ENCODE measurements around the gene PRPH.
"Not testable (repeated sequence)": the region's sequence is repeated elsewhere in the genome, so short reads cannot be mapped to it uniquely, and the experiment has no call there.

PRPH gene

DNA sequence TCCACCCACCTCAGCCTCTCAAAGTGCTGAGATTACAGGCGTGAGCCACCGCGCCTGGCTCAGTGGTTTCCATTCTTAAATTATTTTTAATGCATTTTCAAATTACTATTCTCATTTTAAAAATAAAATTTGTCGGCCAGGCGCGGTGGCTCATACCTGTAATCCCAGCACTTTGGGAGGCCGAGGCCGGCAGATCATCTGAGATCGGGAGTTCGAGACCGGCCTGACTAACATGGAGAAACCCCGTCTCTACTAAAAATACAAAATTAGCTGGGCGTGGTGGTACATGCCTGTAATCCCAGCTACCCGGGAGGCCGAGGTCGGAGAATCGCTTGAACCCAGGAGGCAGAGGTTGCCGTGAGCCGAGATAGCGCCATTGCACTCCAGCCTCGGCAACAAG, 38.8 kb downstream of the PRPH start:
- FAIRE-seq: not testable (repeated sequence)

- no peak for FAIRE-seq
Observed at GRCh38 chr12:49334226-49334625, 39.3 kb downstream of the PRPH start.

GRCh38 chr12:49334681-49335080, 39.7 kb downstream of the PRPH start:
- FAIRE-seq: no peak

- no peak for FAIRE-seq
Observed at GRCh38 chr12:49335118-49335954, 40.4 kb downstream of the PRPH start.

- no peak for FAIRE-seq
Observed at GRCh38 chr12:49335955-49336644, 41.2 kb downstream of the PRPH start.

DNA sequence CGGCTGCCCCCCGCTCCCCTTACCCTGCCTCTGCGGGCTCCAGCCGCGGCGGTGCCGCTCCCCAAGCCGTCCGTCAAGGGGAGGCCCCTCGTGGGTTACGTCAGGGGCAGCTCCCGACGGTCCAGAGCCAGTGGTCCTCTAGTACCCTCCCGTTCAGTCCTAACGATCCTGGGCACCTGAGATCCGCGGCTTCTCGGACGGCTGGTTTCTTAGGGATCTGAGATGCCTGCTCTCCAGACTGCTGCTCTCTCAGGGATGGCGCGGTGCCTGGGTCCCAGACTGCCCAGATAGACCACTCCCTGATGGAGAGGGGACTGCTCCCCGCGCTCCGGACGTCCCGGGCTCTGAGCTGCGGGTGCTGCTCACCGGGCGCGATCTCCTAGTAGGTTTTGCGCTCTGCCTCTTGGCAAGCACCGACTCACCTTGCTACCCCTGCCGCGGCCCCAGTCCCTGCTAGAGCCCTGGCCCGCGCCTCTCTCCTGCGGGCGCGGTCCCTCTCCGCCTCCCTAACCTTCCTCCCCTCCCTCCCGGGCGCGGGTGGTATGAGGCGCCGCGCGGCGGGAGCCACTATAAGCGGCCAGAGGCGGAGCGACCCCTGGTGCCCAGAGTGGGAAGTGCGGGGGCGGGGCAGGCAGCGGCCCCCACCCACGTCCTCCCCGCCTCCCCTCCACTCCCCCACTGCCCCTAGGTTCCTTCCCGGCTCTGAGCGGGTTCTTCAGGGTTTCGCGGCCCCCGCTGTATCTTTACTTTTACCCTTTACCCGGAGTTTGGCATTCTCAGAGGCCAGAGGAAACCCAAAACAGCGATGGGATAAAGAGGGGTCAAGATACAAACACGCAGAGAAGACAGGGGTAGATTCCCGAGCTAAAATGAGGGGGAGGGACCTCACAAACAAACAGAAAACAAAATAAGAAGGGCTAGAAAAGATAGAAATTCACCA, 42.0 kb downstream of the PRPH start, which contains the start of gene C1QL4:
TSS of gene C1QL4 (minus strand) at position 544 of the 940 bp plus-strand sequence. CDS start 711 bp downstream, outside the sequence.
- FAIRE-seq: no peak

GRCh38 chr12:49338830-49339463, 44.0 kb downstream of the PRPH start:
- no peak for FAIRE-seq

DNA sequence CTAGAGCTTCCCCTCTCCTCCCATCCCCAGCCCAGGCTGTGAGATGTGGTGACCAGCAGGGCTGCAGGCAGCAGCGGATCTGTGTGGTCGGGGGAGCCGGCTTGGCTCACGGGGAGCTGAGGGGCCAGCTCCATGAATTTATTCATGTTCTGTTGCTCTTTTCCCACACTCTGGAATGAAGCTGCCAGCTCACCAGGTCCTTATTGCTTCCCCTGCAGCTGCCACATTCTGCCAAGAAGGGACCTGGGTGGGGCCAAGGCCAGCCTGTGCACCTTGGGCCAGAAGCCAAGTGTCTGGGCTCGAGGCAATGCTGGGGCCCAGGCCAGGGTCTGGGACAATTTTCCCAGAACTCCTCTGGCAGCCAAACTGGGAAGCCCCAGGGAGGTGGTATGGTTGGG, 44.5 kb downstream of the PRPH start:
- no peak for FAIRE-seq

DNA sequence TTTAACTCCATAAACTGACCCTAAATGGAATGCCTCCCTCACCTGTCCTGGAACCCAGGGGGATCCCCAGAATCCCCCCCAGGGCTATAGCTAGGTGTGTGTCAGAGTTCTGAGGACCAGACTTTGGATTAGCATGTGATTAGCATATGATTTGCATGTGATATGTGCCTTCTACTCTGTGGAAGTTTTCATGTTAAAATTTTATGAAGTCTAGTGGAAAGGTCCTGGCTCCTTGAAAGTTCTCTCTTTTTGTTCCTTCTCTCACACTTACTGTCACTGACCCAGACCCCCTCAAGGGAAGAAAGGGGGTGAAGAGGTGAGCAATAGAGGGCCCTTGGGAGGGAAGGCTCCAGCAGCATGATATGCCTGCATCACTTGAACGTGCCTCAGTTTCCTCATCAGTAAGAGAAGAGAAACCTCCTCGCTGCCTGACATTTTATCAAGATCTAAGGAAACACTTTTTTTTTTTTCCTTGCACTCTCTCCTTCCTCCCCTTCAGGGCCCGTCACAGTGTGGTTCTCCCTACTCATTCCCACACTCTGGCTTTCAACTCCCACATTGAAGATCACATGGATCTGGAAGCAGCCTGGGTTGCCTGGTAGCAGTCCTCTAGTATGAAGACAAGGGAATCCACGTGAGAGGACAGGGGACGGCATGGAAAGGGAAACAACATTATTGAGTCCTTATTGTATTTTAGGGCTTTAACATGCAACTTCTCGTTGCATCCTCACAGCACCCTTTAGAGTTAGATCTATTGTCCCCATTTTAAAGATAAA, 45.3 kb downstream of the PRPH start:
- no peak for FAIRE-seq

DNA sequence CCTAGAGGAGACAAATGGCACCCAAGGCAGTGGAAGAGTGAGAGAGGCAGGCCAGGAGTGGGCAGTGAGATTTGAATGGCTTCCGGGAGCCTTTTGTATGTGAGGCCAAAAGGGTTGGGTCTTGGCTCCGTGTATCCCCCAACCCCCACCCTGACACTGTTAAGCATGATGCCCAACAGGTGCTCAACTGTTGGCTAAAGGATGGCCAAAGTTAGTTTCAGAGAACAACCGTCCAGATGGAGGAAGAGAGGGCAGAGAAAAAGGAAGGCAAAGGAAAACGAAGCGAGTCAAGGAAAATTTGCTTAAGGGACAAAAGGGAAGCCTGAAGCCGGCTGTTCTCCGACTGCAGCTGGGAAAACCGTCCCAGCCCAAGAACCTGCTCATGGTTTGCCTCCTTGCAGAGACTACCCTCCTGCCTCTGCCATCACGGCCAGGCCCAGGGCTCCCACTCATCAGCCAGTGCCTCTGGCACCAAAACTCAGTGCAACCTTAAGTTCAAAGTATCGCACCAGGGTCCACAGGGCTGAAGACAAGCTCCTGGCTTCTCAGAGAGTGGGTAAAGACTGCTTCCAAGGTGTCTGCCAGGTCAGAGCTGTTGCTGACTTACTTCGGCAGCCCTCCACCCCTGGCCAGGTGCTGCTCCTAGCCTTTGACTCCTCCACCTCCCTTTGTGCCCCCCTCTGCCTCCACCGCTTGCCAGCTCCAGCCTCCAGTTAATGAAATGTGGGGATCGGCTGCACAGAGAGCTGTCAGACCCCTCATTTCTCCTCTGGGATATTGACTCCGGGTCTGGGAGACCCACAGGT, 46.2 kb downstream of the PRPH start:
- FAIRE-seq: no peak

GRCh38 chr12:49341777-49342065, 46.8 kb downstream of the PRPH start:
- no peak for FAIRE-seq

GRCh38 chr12:49342066-49342913, 47.3 kb downstream of the PRPH start:
- FAIRE-seq: no peak

- FAIRE-seq: no peak
Observed at GRCh38 chr12:49342914-49343731, 48.2 kb downstream of the PRPH start.

- no peak for FAIRE-seq
Observed at GRCh38 chr12:49344486-49345050, 49.6 kb downstream of the PRPH start.

GRCh38 chr12:49345051-49345824, 50.3 kb downstream of the PRPH start:
- no peak for FAIRE-seq

DNA sequence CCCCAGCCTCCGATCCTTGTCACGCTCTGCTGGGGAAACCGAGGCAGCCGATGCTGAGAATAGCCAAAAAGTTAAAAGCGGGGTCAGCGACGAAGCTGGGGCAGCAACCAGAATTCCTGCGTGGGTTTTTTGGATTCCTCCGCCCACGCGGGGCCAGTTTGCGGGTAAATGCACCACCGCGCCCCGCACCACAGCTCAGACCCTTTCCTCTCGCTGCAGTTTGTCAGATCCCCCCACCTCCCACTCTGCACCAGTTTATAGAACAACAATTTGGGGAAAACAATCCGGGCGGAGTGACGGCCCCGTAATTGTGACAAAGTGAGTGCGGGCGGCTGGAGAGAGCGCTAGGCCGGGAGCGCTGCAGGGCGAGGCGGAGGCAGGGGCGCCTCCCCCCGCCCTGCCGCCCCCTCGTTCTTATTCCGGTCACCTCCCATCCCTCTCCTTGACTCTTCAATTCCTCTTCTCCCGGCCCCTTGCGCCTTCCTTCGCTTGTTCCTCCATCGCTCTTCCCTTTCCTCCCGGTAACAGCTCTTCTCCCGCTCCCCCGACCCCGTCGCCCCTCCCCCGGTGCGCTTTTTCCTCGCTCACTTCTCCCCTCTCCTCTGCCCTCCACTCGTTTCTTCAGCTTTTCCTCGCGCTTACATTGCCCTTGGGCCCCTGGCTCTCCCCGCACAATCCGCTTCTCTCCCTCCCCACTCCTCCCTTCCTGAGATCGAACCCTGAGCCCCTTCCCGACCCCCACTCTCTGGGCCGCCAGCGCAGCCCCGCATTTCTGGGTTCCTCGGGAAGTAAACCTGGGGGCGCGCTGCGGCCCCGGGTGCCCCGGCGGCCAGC, 51.1 kb downstream of the PRPH start:
- FAIRE-seq: no peak

Data from endometrium (tissue), 2 donors.